ENCODE data around the gene OR11A1.
"Not testable (repeated sequence)": the region's sequence is repeated elsewhere in the genome, so short reads cannot be mapped to it uniquely, and the experiment has no call there.

Gene OR11A1

GRCh38 chr6:29479560-29479959 is 22.7 kb upstream of the OR11A1 start:
- DNase-seq (ENCODE audit: low read depth, low spot score), result no peak

- DNase-seq (ENCODE audit: low read depth, low spot score), result no peak
Measured at GRCh38 chr6:29478740-29479139, 21.9 kb upstream of the OR11A1 start.

- no peak for DNase-seq (ENCODE audit: low read depth, low spot score)
Measured at GRCh38 chr6:29477923-29478450, 21.1 kb upstream of the OR11A1 start.

- no peak for DNase-seq (ENCODE audit: low read depth, low spot score)
Measured at GRCh38 chr6:29474996-29475395, 18.1 kb upstream of the OR11A1 start.

- no peak for DNase-seq (ENCODE audit: low read depth, low spot score)
Measured at GRCh38 chr6:29466241-29466640, 9.4 kb upstream of the OR11A1 start.

GRCh38 chr6:29465801-29466200 is 8.9 kb upstream of the OR11A1 start:
- no peak for DNase-seq (ENCODE audit: low read depth, low spot score)

GRCh38 chr6:29465279-29465678 is 8.4 kb upstream of the OR11A1 start:
- no peak for DNase-seq (ENCODE audit: low read depth, low spot score)

- DNase-seq (ENCODE audit: low read depth, low spot score), result no peak
Measured at GRCh38 chr6:29462022-29462421, 5.2 kb upstream of the OR11A1 start.

GRCh38 chr6:29461021-29461814 is 4.3 kb upstream of the OR11A1 start:
- DNase-seq (ENCODE audit: low read depth, low spot score), result no peak

GRCh38 chr6:29451471-29452193 is 5.2 kb downstream of the OR11A1 start:
- DNase-seq (ENCODE audit: low read depth, low spot score), result no peak

GRCh38 chr6:29447670-29448069 is 9.2 kb downstream of the OR11A1 start:
- no peak for DNase-seq (ENCODE audit: low read depth, low spot score)

- DNase-seq (ENCODE audit: low read depth, low spot score), result not testable (repeated sequence)
Measured at GRCh38 chr6:29444031-29444430, 12.8 kb downstream of the OR11A1 start.

- DNase-seq (ENCODE audit: low read depth, low spot score), result no peak
Measured at GRCh38 chr6:29442719-29443118, 14.2 kb downstream of the OR11A1 start.

- no peak for DNase-seq (ENCODE audit: low read depth, low spot score)
Measured at GRCh38 chr6:29439006-29439405, 17.9 kb downstream of the OR11A1 start, which contains the start of gene OR10C1. Gene OR10C1 (plus strand): TSS chr6:29439306. CDS start chr6:29440016, 710 bp downstream.

- not testable (repeated sequence) for DNase-seq (ENCODE audit: low read depth, low spot score)
Measured at GRCh38 chr6:29436730-29437129, 20.1 kb downstream of the OR11A1 start.

GRCh38 chr6:29426654-29427053 is 30.2 kb downstream of the OR11A1 start:
- DNase-seq (ENCODE audit: low read depth, low spot score), result no peak

- DNase-seq (ENCODE audit: low read depth, low spot score), result no peak
Measured at GRCh38 chr6:29425075-29425474, 31.8 kb downstream of the OR11A1 start.

- DNase-seq (ENCODE audit: low read depth, low spot score), result no peak
Measured at GRCh38 chr6:29424575-29424974, 32.3 kb downstream of the OR11A1 start.

- DNase-seq (ENCODE audit: low read depth, low spot score), result no peak
Measured at GRCh38 chr6:29424168-29424567, 32.7 kb downstream of the OR11A1 start.

GRCh38 chr6:29419516-29419915 is 37.4 kb downstream of the OR11A1 start:
- DNase-seq (ENCODE audit: low read depth, low spot score), result no peak

- DNase-seq (ENCODE audit: low read depth, low spot score), result no peak
Measured at GRCh38 chr6:29414588-29414987, 42.3 kb downstream of the OR11A1 start, which contains the start of gene OR12D1. Gene OR12D1 (plus strand): TSS chr6:29414928.

GRCh38 chr6:29403801-29404200 is 53.1 kb downstream of the OR11A1 start:
- DNase-seq (ENCODE audit: low read depth, low spot score), result no peak

GRCh38 chr6:29399525-29399924 is 57.3 kb downstream of the OR11A1 start:
- no peak for DNase-seq (ENCODE audit: low read depth, low spot score)

Data from smooth muscle cell of the brain vasculature (primary cell).